Nephron progenitor cell (in vitro differentiated cells): ENCODE results near the gene PCDHGB1.

Experiments
- DNase-seq: peaks from one replicate; pipeline ENCODE4 v3.0.0; 2021
- H3K27ac Mint-ChIP-seq: 2 replicates; pipeline ENCODE4 v1.8.0; 2021; ENCODE audit warnings: mild to moderate bottlenecking, moderate library complexity, mixed read lengths
- H3K27me3 Mint-ChIP-seq: 2 replicates; pipeline ENCODE4 v1.8.0; 2021; ENCODE audit warnings: mild to moderate bottlenecking, low read depth, mixed read lengths; ENCODE audit not compliant: poor library complexity
- H3K36me3 Mint-ChIP-seq: 2 replicates; pipeline ENCODE4 v1.8.0; 2021; ENCODE audit warnings: low read depth, mixed read lengths
- H3K4me1 Mint-ChIP-seq: 2 replicates; pipeline ENCODE4 v1.8.0; 2021; ENCODE audit warnings: mixed read lengths
- H3K4me3 Mint-ChIP-seq: 2 replicates; pipeline ENCODE4 v1.8.0; 2021; ENCODE audit warnings: mild to moderate bottlenecking, moderate library complexity, mixed read lengths
- H3K9me3 Mint-ChIP-seq: 2 replicates; pipeline ENCODE4 v1.8.0; 2021; ENCODE audit warnings: mild to moderate bottlenecking, moderate library complexity, mixed read lengths
- CTCF ChIP-seq: fragments of 200-600 bp; sonication (generic); IDR thresholded peaks from 2 replicates; pipeline ENCODE4 v1.5.0; 2021; ENCODE audit warnings: antibody characterized with exemption

PCDHGB1 gene

GRCh38 chr5:141356133-141356532 lies 6.2 kb downstream of the PCDHGB1 start:
- peaks cover 91% of the 10 kb centered on the region for H3K9me3 Mint-ChIP-seq
- H3K27ac Mint-ChIP-seq = no peak overlapping the region
- H3K4me1 Mint-ChIP-seq = no peaks in the 10 kb centered on the region
- H3K4me3 Mint-ChIP-seq = no peak overlapping the region
- peaks cover 51% of the 10 kb centered on the region for H3K36me3 Mint-ChIP-seq
- no peaks in the 10 kb centered on the region for H3K27me3 Mint-ChIP-seq
- DNase-seq = no peak
- no peak for TF ChIP-seq CTCF

GRCh38 chr5:141356950-141357349 lies 7.1 kb downstream of the PCDHGB1 start:
- Mint-ChIP-seq H3K9me3 (peaks cover 92% of the 10 kb centered on the region), H3K27ac (no peak overlapping the region), H3K4me3 (no peak overlapping the region), H3K36me3 (peaks cover 55% of the 10 kb centered on the region), H3K27me3 (no peaks in the 10 kb centered on the region), H3K4me1 (no peaks in the 10 kb centered on the region)
- no peak for DNase-seq
- TF ChIP-seq CTCF = no peak

- TF ChIP-seq CTCF = peak; percentile 15
- Mint-ChIP-seq H3K36me3 (peaks cover 57% of the 10 kb centered on the region), H3K27ac (peak within 1 kb of the TSS; percentile 36), H3K4me3 (peak within 1 kb of the TSS; percentile 28), H3K27me3 (no peaks in the 10 kb centered on the region), H3K9me3 (peaks cover 92% of the 10 kb centered on the region), H3K4me1 (no peaks in the 10 kb centered on the region)
- DNase-seq = no peak
Measured at GRCh38 chr5:141359790-141360426, 10.0 kb downstream of the PCDHGB1 start, which contains the start of gene PCDHGB2. Gene PCDHGB2 (plus strand): TSS chr5:141359994. CDS start chr5:141360136, 142 bp downstream.

GRCh38 chr5:141360685-141361084 lies 10.8 kb downstream of the PCDHGB1 start:
- peaks cover 92% of the 10 kb centered on the region for H3K9me3 Mint-ChIP-seq
- H3K36me3 Mint-ChIP-seq = peaks cover 60% of the 10 kb centered on the region
- DNase-seq = no peak
- H3K4me1 Mint-ChIP-seq = no peaks in the 10 kb centered on the region
- no peak for TF ChIP-seq CTCF
- H3K27ac Mint-ChIP-seq = peak overlapping the region; percentile 36
- no peaks in the 10 kb centered on the region for H3K27me3 Mint-ChIP-seq
- H3K4me3 Mint-ChIP-seq = no peak overlapping the region

- no peaks in the 10 kb centered on the region for H3K27me3 Mint-ChIP-seq
- H3K9me3 Mint-ChIP-seq = peaks cover 93% of the 10 kb centered on the region
- no peak for TF ChIP-seq CTCF
- no peak for DNase-seq
- H3K36me3 Mint-ChIP-seq = peaks cover 50% of the 10 kb centered on the region
- no peak overlapping the region for H3K4me3 Mint-ChIP-seq
- H3K27ac Mint-ChIP-seq = no peak overlapping the region
- no peaks in the 10 kb centered on the region for H3K4me1 Mint-ChIP-seq
Measured at GRCh38 chr5:141362719-141363118, 12.8 kb downstream of the PCDHGB1 start.

- no peak for DNase-seq
- TF ChIP-seq CTCF = no peak
- Mint-ChIP-seq H3K27me3 (no peaks in the 10 kb centered on the region), H3K27ac (no peak within 1 kb of the TSS), H3K9me3 (peaks cover 93% of the 10 kb centered on the region), H3K4me1 (no peaks in the 10 kb centered on the region), H3K36me3 (peaks cover 46% of the 10 kb centered on the region), H3K4me3 (no peak within 1 kb of the TSS)
Measured at GRCh38 chr5:141363952-141364660, 14.2 kb downstream of the PCDHGB1 start, which contains the start of gene PCDHGA5. Gene PCDHGA5 (plus strand): TSS chr5:141364162. CDS start chr5:141364331, 169 bp downstream.
